OCI-LY1 (cell line): ENCODE measurements around the gene GALNT17.

Experiments used
- H2AFZ ChIP-seq: fragments of 200-600 bp; sonication (generic), shearing (Covaris generic); 2 replicates; pipeline ENCODE4 v1.6.0; 2014; ENCODE audit warnings: antibody characterized with exemption, mild to moderate bottlenecking, low read length
- H3F3A ChIP-seq: fragments of 200-600 bp; sonication (generic), shearing (Covaris generic); 2 replicates; pipeline ENCODE4 v1.6.0; 2014; ENCODE audit warnings: mild to moderate bottlenecking, antibody characterized with exemption, low read length, moderate library complexity; ENCODE audit not compliant: insufficient read depth
- H3K27ac ChIP-seq: fragments of 200-600 bp; sonication (generic); 2 replicates; pipeline ENCODE4 v1.5.1; 2014; ENCODE audit warnings: low read length, mixed run types, mild to moderate bottlenecking, low read depth; ENCODE audit not compliant: poor library complexity, severe bottlenecking
- H3K27me3 ChIP-seq: fragments of 200-600 bp; sonication (generic); 2 replicates; pipeline ENCODE4 v1.6.0; 2014; ENCODE audit warnings: antibody characterized with exemption, mild to moderate bottlenecking, low read length, moderate library complexity; ENCODE audit not compliant: insufficient read depth
- H3K36me3 ChIP-seq: fragments of 200-600 bp; sonication (generic); 2 replicates; pipeline ENCODE4 v1.6.1; 2014; ENCODE audit warnings: mild to moderate bottlenecking, antibody characterized with exemption, low read length, moderate library complexity, mixed read lengths; ENCODE audit not compliant: insufficient read depth
- H3K4me1 ChIP-seq: fragments of 200-600 bp; sonication (generic); 2 replicates; pipeline ENCODE4 v1.5.1; 2014; ENCODE audit warnings: mild to moderate bottlenecking, low read length, moderate library complexity; ENCODE audit not compliant: insufficient read depth, severe bottlenecking
- H3K4me2 ChIP-seq: fragments of 200-600 bp; sonication (generic), shearing (Covaris generic); 2 replicates; pipeline ENCODE4 v1.6.1; 2014; ENCODE audit warnings: low read length
- H3K4me3 ChIP-seq: fragments of 200-600 bp; sonication (generic); 2 replicates; pipeline ENCODE4 v1.5.1; 2014; ENCODE audit warnings: low read length, low read depth, mild to moderate bottlenecking, mixed read lengths; ENCODE audit not compliant: poor library complexity, severe bottlenecking
- H3K79me2 ChIP-seq: fragments of 200-600 bp; shearing (Covaris generic); 2 replicates; pipeline ENCODE4 v1.6.1; 2016; ENCODE audit warnings: mixed run types, low read length, mixed read lengths; ENCODE audit not compliant: insufficient read depth
- H3K9ac ChIP-seq: fragments of 200-600 bp; sonication (generic), shearing (Covaris generic); 2 replicates; pipeline ENCODE4 v1.6.1; 2014; ENCODE audit warnings: mild to moderate bottlenecking, low read length, mixed read lengths
- H3K9me2 ChIP-seq: fragments of 200-600 bp; sonication (generic), shearing (Covaris generic); 2 replicates; pipeline ENCODE4 v1.6.1; 2014; ENCODE audit warnings: low read depth, mild to moderate bottlenecking, low read length, mixed read lengths
- H3K9me3 ChIP-seq: fragments of 200-600 bp; shearing (Covaris generic); 2 replicates; pipeline ENCODE4 v1.6.1; 2014; ENCODE audit warnings: low read length, mixed read lengths
- H4K20me1 ChIP-seq: fragments of 200-600 bp; sonication (generic), shearing (Covaris generic); 2 replicates; pipeline ENCODE4 v1.6.0; 2016; ENCODE audit warnings: mild to moderate bottlenecking, low read length; ENCODE audit not compliant: insufficient read depth
- EZH2 ChIP-seq: fragments of 200-600 bp; sonication (generic), shearing (Covaris generic); IDR thresholded peaks from 2 replicates; pipeline ENCODE4 v1.8.0; 2017; ENCODE audit warnings: borderline replicate concordance, mixed run types, mild to moderate bottlenecking, antibody characterized with exemption, low read length, moderate library complexity, mixed read lengths
- TF ChIP-seq, protein P1 (sequence below): fragments of 200-600 bp; sonication (generic), shearing (Covaris generic); IDR thresholded peaks from 2 replicates; pipeline ENCODE4 v1.5.1; 2017; ENCODE audit warnings: mild to moderate bottlenecking, antibody characterized with exemption, low read length, moderate library complexity, mixed read lengths

Gene GALNT17

DNA sequence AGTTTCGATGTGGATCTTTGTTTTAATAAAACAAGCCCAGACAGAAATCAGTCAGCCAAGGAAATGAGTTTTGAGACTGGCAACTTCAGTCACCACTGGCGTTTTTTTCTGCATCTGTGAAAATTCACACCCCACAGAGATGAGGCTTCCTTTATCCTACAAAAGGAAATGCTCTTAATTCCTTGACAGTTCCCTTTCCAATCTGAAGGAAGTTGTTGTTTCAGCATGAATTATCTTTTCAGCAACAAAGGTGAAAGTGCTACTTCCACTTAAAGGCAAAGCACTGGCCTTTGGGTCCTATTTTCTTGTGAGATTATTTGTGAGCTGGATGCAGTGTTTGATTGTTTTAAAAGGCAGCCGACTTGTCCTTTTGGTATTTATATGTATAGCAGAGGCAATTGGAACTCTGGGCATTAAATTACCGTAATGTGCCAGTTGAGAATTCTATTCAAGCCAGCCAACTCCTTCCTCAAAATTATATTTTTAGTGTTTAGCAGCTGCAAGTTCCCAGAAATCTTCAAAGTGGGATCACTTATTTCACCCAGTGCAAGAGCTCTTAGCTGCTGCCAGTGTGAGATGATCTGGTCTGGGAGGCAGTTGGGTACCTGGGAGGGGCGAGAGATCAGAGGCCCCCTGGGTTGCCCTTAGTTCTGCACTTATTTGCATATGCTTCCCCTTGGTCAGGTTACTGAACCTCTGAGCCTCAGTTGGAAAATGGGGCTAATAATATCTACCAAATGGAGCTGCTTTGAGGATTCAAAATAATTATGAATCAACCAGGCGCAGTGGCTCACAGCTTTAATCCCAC lies 427.1 kb downstream of the GALNT17 start:
- H2AFZ ChIP-seq, result no peak overlapping the region
- no peaks in the 10 kb centered on the region; the same call in 1 of the 2 replicates for H3K36me3 ChIP-seq
- H3K27ac ChIP-seq, result no peak overlapping the region
- no peaks in the 10 kb centered on the region for H3K79me2 ChIP-seq
- H4K20me1 ChIP-seq, result no peaks in the 10 kb centered on the region
- no peaks in the 10 kb centered on the region for H3K4me1 ChIP-seq
- H3F3A ChIP-seq, result no peaks in the 10 kb centered on the region
- H3K9me2 ChIP-seq, result no peaks in the 10 kb centered on the region
- TF ChIP-seq, protein P1, sequence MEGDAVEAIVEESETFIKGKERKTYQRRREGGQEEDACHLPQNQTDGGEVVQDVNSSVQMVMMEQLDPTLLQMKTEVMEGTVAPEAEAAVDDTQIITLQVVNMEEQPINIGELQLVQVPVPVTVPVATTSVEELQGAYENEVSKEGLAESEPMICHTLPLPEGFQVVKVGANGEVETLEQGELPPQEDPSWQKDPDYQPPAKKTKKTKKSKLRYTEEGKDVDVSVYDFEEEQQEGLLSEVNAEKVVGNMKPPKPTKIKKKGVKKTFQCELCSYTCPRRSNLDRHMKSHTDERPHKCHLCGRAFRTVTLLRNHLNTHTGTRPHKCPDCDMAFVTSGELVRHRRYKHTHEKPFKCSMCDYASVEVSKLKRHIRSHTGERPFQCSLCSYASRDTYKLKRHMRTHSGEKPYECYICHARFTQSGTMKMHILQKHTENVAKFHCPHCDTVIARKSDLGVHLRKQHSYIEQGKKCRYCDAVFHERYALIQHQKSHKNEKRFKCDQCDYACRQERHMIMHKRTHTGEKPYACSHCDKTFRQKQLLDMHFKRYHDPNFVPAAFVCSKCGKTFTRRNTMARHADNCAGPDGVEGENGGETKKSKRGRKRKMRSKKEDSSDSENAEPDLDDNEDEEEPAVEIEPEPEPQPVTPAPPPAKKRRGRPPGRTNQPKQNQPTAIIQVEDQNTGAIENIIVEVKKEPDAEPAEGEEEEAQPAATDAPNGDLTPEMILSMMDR, result no peak
- H3K9me3 ChIP-seq, result no peaks in the 10 kb centered on the region
- 0 out of 2 replicates have a peak, but pooled peaks cover 6% of the 10 kb centered on the region for H3K27me3 ChIP-seq
- no peak overlapping the region for H3K9ac ChIP-seq
- no peak overlapping the region for H3K4me2 ChIP-seq
- H3K4me3 ChIP-seq, result no peak overlapping the region

DNA sequence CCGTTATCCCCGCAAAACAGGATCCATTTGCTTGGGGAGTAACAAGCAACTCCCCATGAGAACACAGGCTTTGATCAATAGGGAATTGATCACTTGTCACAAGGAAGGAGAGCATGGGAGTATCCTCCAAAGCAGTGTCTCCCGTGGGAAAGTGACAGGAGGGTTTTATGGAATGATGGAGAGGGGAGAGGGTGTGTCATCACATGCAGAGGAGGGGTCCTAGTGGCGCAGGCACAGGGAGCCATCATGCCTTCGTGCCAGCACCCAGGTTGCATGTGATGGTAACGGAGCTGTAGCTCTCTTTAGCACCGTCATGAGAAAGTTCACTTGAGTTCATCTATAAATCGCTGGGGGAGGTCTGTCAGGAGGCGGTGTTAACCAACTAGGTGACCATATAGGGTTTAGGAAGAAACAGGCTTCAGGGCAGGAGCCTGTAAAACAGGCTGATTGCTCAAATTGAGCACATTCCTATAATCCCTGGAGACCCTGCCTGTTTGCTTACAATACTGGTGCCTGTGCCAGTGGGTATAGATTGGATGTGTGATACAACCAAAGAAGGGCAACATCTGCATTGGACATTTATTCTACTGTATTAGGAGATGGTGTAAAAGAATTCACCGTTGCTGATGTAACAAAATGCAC lies 428.5 kb downstream of the GALNT17 start:
- H3K27ac ChIP-seq, result no peak overlapping the region
- H4K20me1 ChIP-seq, result no peaks in the 10 kb centered on the region
- no peaks in the 10 kb centered on the region for H3K9me3 ChIP-seq
- no peak overlapping the region for H3K4me3 ChIP-seq
- no peaks in the 10 kb centered on the region for H3K4me1 ChIP-seq
- no peaks in the 10 kb centered on the region for H3F3A ChIP-seq
- no peak for TF ChIP-seq EZH2
- TF ChIP-seq, protein P1, result no peak
- H2AFZ ChIP-seq, result no peak overlapping the region
- no peak overlapping the region for H3K4me2 ChIP-seq
- 0 out of 2 replicates have a peak, but pooled peaks cover 6% of the 10 kb centered on the region for H3K27me3 ChIP-seq
- no peak overlapping the region for H3K9ac ChIP-seq
- no peaks in the 10 kb centered on the region for H3K9me2 ChIP-seq
- no peaks in the 10 kb centered on the region for H3K79me2 ChIP-seq
- no peaks in the 10 kb centered on the region for H3K36me3 ChIP-seq

DNA sequence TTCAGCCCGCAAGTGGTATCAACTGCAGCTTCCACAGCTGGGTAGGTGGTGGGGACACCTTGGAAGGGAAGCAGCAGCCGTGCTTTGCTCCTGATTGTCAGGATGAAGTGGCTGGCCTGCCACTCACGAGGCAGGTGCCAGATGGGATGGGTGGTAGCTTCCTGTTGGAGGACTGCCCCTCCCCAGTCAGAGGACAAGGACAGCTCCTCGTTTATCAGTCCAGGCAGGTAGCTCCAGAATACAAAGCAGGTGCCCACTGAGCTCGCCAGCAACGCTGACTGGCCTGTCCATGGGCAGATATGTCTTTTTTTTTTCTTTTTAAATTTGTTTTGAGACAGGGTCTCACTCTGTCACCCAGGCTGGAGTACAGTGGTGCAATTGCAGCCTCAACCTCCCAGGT lies 431.3 kb downstream of the GALNT17 start:
- H3K9ac ChIP-seq, result no peak overlapping the region
- H3F3A ChIP-seq, result no peaks in the 10 kb centered on the region
- no peaks in the 10 kb centered on the region for H3K9me2 ChIP-seq
- H3K4me1 ChIP-seq, result no peaks in the 10 kb centered on the region
- H4K20me1 ChIP-seq, result no peaks in the 10 kb centered on the region
- H2AFZ ChIP-seq, result no peak overlapping the region
- no peak overlapping the region for H3K4me2 ChIP-seq
- 0 out of 2 replicates have a peak, but pooled peaks cover 6% of the 10 kb centered on the region for H3K27me3 ChIP-seq
- no peaks in the 10 kb centered on the region for H3K36me3 ChIP-seq
- no peak overlapping the region for H3K4me3 ChIP-seq
- no peak overlapping the region for H3K27ac ChIP-seq
- H3K9me3 ChIP-seq, result no peaks in the 10 kb centered on the region
- H3K79me2 ChIP-seq, result no peaks in the 10 kb centered on the region
- TF ChIP-seq EZH2, result no peak
- TF ChIP-seq, protein P1, result no peak
